ENCODE measurements around the gene XYLT1.

- TF ChIP-seq CC2D1A (CRISPR knock-in tag; IDR thresholded peaks at IDR 0.05): no peak
- no peak for TF ChIP-seq CTCF (CRISPR knock-in tag; IDR thresholded peaks at IDR 0.05)
- no peak for TF ChIP-seq PHB2 (IDR thresholded peaks at IDR 0.05; ENCODE audit: partially characterized antibody)
- TF ChIP-seq HIVEP1 (CRISPR knock-in tag; IDR thresholded peaks at IDR 0.05): no peak
- no peak for TF ChIP-seq PRDM10 (CRISPR knock-in tag; IDR thresholded peaks at IDR 0.05; ENCODE audit: low read depth)
These were observed 255.5 kb downstream of the XYLT1 start for GRCh38 chr16:17215306-17215705.

Data from HepG2 (cell line).